ENCODE measurements around the gene SLC5A2.
A peak's percentile ranks its signal among the peaks of the same experiment; 100 is the strongest.

The SLC5A2 gene

DNA sequence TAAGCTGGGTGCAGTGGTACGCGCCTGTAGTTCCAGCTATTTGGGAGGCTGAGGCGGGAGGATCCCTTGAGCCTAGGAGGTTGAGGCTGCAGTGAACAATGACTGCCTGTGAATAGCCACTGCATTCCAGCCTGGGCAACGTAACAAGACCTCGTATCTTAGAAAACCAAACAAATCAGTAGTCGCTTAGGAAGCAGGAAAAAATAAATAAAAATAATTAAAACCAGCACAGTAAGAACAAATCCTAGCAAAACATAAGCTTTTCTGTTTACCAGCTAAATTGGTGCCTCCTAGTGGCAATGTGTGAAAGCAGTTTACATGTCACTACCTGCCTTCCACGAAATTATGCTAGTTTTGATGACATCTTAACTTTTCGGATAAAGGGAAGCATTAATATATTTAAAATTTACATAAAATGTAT is 22.3 kb upstream of the SLC5A2 start:
- DNase-seq = peak in 3 of 6 experiments; percentile 15 to 33 (median 20)

DNA sequence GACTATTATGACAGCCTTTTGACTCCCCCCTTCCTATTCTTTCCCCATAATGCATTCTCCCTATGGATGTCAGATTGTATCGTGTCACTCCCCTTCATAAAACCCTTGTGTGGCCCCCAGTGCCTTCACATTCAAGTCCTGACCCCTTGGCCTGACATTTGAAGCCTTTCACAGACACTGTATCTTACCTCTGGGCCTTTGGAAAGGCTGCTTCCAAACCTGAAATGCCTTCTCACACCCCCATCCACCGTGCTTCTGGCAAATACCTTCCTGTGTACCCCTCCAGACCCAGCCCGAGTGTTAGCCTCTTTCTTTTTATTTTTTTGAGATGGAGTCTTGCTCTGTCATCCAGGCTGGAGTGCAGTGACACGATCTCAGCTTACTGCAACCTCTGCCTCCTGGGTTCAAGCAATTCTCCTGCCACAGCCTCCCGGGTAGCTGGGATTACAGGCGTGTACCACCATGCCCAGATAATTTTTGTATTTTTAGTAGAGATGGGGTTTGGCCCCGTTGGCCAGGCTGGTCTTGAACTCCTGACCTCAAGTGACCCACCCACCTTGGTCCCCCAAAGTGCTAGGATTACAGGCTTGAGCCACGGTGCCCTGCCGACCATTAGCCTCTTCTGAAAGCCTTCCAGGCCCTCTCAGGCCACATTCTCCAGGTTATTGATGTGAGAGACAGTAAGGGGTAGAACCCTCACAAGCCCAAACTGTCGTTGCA is 21.6 kb upstream of the SLC5A2 start:
- DNase-seq = no peak

DNA sequence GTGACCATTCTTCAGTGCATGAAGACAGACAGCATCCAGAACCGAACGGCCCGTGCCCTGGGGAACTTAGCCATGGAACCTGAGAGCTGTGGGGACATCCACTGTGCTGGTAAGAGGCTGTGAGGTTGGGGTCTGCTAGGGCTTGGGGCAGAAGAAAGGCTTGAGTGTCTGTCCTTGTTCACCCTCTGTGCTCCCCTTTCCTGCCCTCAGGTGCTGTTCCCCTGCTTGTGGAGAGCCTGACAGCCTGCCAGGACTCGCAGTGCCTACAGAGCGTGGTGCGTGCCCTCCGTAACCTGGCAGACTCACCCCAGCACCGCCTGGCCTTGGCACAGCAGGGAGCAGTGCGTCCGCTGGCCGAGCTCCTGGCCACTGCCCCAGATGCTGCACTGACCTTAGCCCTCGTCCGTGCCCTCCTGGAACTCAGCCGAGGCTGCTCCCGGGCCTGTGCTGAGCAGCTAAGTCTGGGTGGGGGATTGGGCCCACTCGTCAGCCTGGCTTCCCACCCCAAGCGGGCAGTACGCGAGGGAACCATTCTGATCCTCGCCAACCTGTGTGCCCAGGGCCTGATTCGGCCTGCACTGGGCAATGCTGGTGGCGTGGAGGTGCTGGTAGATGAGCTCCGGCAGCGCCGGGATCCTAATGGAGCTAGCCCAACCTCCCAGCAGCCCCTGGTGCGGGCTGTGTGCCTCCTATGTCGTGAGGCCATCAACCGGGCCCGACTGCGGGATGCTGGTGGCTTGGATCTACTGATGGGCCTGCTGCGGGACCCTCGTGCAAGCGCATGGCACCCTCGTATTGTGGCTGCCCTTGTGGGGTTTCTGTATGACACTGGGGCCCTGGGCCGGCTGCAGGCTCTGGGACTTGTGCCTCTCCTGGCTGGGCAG is 20.8 kb upstream of the SLC5A2 start:
- no peak for DNase-seq

DNA sequence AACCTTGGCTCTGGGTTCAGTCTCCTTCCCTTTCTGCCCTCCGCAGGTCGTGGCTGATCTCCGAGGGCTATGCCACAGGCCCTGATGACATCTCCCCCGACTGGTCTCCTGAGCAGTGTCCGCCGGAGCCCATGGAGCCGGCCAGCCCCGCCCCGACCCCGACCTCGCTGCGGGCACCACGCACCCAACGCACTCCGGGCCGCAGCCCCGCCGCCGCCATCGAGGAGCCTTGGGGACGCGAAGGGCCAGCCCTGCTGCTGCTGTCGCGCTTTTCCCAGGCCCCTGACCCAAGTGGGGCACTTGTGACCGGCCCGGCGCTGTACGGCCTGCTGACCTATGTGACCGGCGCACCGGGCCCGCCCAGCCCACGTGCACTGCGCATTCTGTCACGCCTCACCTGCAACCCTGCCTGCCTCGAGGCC is 18.6 kb upstream of the SLC5A2 start:
- DNase-seq = no peak

DNA sequence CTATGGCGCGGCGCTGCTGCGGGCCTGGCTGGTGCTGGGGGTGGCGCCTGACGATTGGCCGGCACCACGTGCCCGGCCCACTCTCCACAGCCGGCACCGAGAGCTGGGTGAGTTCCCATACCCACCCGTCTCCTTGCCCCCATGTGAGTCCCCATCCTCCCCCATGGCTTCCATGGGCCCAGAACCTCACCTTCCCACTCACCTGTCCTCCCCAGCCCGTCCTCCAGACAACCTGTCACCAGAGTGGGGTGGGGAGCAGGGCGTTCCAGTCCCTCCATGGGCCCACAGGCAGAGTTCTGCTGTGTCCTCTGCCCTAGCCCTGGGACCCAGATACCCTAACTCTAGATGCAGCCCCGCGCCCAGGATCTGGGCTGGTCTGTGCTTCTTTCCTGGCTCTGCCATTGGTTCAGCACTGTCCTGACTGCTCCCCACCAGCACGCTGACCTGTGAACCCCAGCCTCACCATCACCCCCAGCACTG is 18.1 kb upstream of the SLC5A2 start:
- DNase-seq = no peak

DNA sequence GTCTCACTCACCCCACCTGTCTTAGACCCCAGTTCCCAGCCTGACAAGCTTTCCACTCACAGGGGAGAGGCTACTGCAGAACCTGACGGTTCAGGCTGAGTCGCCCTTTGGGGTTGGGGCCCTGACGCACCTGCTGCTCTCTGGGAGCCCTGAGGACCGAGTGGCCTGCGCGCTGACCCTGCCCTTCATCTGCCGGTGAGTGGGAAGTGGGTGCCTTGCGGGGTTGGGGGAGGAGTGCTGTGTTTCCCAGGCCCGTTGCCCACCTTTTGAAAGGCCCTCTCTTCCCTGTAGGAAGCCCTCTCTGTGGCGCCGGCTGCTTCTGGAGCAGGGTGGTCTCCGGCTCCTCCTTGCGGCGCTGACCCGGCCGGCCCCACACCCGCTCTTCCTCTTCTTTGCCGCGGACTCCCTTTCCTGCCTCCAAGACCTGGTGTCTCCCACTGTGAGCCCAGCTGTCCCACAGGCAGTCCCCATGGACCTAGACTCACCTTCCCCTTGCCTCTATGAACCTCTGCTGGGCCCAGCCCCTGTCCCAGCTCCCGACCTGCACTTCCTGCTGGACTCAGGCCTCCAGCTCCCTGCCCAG is 17.0 kb upstream of the SLC5A2 start:
- DNase-seq = no peak

- DNase-seq = no peak
These were observed 16.5 kb upstream of the SLC5A2 start for GRCh38 chr16:31466381-31466841.

GRCh38 chr16:31467151-31467773 is 15.7 kb upstream of the SLC5A2 start:
- peak in 1 of 6 experiments; percentile 24 for DNase-seq

DNA sequence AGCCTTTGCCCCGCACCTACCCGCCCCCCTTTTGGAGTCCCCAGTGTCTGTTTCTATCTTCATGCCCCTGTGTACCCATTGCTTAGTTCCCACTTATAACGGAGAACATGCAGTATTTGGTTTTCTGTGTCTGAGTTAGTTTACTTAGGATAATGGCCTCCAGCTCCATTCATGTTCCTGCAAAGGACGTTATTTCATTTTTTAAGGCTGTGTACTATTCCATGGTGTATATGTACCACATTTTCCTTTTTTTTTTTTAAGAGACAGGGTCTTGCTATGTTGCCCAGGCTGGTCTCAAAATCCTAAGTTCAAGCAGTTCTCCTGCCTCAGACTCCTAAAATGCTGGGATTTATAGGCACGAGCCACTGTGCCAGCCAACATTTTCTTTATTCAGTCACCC is 15.1 kb upstream of the SLC5A2 start:
- DNase-seq = no peak

DNA sequence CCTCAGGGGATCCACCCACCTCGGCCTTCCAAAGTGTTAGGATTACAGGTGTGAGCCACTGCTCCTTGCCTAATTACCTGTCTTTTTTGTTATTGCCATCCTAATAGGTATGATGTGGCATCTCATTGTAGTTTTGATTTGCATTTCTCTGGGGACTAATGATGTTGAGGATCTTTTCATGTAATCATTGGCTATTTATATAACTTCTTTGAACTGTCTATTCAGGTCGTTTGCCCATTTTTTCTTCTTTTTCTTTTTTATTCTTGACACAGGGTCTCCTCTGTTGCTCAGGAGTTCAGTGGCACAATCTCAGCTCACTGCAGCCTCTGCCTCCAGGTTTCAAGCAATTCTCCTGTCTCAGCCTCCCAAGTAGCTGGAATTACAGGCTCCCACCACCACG is 12.3 kb upstream of the SLC5A2 start:
- DNase-seq = no peak

DNA sequence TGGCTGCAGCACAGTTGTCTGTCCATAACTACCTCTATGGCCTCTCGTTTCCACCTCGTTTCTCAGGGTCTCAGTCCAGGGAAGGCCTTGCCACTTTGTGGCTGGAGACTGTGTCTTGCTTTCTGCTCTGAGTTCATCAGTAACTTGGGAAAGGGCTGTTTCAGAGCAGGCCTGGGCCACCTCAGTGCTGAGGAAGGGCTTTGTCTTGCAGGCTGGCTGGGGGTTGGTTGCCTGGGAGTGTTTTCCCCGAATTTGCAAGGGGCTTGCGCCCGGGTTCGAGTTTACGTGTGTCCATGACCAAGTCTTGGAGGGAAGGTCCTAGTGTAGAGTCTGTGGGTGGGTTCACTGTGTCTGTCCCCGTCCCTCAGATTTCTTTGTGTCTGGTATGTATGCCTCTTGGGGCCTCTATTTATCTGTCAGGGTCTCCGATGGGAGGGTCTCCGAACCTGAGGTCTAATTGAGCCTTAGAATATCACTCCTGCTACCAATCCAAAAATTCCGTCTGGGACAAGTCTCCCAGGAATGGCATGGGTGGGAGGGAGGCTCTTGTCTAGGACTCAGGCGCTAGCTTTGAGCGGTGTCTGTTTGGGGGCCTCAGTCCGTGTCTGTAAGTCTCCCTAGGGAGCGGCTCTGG is 11.6 kb upstream of the SLC5A2 start:
- DNase-seq = no peak

GRCh38 chr16:31471875-31472708 is 10.8 kb upstream of the SLC5A2 start, which contains the start of gene TGFB1I1:
TGFB1I1 (plus strand) TSS chr16:31472152; CDS start chr16:31472189, 37 bp downstream.
- no peak for DNase-seq

- DNase-seq = peak in 5 of 6 experiments; percentile 11 to 28 (median 24)
These were observed 10.2 kb upstream of the SLC5A2 start for GRCh38 chr16:31472709-31473203.

GRCh38 chr16:31473264-31473984 is 9.5 kb upstream of the SLC5A2 start:
- DNase-seq = no peak

DNA sequence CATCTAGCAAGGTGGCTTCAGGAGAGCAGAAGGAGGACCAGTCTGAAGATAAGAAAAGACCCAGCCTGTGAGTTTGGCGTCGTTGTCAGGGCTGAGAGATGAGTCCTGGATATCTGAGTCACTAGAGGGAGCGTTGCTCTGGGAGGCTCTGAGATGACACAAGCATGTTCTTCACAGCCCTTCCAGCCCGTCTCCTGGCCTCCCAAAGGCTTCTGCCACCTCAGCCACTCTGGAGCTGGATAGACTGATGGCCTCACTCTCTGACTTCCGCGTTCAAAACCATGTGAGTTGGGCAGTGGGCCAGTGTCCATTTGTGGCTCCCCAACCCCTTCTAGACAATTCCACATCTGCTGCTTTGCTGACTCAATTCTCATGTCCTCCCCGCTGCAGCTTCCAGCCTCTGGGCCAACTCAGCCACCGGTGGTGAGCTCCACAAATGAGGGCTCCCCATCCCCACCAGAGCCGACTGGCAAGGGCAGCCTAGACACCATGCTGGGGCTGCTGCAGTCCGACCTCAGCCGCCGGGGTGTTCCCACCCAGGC is 8.7 kb upstream of the SLC5A2 start:
- DNase-seq = no peak

DNA sequence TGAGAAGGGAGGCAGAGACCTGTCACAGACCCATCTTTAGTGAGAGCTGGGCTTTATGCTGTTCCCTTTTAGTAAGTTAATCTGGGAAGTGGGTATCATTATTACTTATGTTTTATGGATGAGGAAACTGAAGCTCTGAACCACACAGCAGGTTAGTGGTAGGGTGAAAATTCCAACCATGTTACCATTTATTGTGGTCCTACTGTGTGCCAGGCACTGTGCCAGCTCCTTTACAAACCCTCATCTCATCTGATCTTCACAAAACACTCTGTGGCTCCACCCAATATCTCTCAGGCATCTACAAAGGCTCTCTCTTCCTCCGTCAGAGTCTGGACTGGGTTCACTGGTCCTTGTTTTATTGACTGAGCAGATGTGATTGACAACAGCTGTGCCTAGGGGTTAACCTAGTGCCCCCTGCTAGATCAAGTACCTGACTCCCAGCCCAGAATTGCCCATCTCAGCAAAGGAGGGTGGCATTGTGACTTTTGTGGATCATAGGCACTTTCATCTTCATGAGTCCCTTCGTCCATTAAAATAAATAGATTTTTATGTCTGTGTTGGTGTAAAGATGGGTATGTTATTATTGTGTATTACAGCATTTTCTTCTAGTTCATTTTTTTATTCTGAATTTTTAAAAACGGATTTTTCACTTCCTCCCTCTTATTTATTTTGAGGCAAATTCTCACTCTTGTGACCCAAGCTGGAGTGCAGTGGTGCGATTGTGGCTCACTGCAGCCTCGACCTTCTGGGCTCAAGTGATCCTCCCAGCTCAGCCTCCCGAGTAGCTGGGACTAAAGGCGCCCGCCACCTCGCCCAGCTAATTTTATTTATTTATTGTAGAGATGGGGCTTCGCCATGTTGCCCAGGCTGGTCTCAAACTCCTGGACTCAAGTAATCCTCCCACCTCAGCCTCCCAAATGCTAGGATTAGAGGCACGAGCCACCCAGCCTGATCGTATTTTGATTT is 7.9 kb upstream of the SLC5A2 start:
- no peak for DNase-seq

GRCh38 chr16:31475946-31476302 is 7.0 kb upstream of the SLC5A2 start:
- peak in 2 of 6 experiments; percentile 16 to 36 for DNase-seq

DNA sequence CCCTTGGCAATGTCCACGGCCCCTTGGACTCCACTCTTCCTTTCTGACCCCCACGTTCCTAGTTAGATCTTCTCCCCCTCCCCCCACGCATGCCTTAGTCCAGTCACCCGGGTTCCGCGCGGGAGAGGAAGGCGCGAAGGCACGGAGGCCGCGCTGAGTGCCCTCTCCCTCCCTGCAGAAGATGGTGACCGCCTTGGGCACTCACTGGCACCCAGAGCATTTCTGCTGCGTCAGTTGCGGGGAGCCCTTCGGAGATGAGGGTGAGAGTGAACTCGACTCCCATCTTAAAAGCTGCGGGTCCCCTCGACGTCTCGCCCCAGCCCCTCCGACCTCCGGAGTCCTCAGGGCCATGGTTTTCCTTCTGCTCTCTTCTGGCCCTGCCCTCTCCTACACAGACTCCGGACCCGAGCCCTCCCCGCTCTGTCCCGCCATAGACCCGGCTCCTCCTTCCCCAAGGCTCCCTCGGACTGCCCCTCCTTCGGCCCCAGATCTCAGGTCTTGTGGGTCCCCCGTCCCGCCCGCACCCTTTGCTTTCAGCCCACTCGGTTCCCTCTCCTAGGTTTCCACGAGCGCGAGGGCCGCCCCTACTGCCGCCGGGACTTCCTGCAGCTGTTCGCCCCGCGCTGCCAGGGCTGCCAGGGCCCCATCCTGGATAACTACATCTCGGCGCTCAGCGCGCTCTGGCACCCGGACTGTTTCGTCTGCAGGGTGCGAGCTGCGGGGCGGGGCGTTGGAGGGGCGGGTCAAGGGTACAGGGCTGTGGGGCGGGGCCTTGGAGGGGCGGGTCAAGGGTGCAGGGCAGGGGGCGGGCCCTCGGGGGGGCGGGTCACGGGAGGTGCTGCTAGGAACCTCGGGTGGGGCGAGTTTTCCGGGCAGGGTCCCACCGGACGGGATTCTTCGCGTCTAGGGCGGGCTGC is 6.4 kb upstream of the SLC5A2 start:
- DNase-seq = peak; percentile 73 to 87 (median 84)
